Activated CD8-positive, alpha-beta memory T cell treated with anti-CD3 and anti-CD28 coated beads, Interleukin-2, amount 50 U/mL, for 24 hours (primary cell): Measurements from ENCODE around the gene BCL11B.
"Not testable (repeated sequence)": the region's sequence is repeated elsewhere in the genome, so short reads cannot be mapped to it uniquely, and the experiment has no call there.

Source experiments
- DNase-seq: peaks from one replicate; pipeline ENCODE4 v3.0.0-alpha.2; 2020; ENCODE audit errors: extremely low read depth

Gene BCL11B

GRCh38 chr14:99199846-99200653, 71.9 kb downstream of the BCL11B start:
- DNase-seq = no peak

DNA sequence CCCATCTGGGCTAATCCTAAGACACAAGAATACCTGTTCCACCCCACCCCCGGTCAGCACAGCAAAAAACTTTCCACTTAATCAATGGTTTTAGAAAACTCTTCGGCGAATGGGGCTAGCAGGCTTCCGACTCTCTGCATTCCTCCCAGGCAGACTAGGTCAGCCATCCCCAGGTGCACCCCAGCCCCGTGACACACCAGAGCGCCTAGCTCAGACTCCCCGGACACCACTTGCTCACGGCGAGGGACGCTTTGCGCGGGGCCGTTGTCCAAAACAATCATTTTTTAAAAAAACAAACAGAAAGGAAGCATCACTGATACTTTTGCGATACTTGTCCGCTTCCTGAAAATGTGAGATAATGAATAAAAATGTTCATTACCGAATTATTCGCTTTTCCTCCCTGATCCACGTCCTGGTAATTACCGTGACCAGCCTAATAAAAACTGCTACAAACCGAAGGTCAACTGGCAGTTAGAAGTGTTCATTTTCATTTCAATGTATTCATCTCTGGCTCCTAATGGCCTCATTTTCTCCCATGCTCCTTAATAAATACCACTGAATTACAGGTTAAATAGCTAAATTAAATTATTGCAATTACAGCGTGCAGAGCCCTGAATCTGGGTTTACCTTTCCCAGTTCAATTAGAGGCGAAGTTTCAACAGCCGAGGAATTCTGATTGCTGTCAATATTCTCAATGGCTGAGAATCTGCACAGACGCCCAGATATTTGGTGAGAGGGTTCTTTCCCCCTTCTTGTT, 73.1 kb downstream of the BCL11B start:
- no peak for DNase-seq

- no peak for DNase-seq
Observed at GRCh38 chr14:99196310-99196650, 75.7 kb downstream of the BCL11B start.

GRCh38 chr14:99195602-99196309, 76.2 kb downstream of the BCL11B start:
- no peak for DNase-seq

DNA sequence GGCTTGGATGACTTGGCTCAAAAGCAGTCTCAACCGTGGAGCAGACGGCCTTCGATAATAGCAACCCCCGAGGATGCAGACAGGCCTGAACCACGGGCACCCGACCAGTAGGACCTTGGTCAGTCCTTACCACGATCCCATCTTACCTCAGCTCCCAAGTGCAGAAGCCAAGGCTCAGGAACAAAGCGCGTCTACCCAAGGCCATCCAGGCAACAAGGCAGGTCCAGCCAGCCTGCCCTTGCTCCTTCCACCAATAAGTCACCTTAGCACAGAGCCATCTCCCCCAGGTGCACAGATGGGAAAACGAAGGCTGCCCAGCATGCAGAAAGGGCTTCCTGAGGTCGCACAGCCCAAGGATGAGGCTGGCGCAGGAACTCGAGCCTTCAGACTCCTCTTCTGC, 77.3 kb downstream of the BCL11B start:
- no peak for DNase-seq

GRCh38 chr14:99194136-99194535, 77.9 kb downstream of the BCL11B start:
- DNase-seq = no peak

GRCh38 chr14:99192830-99193229, 79.2 kb downstream of the BCL11B start:
- no peak for DNase-seq

GRCh38 chr14:99192028-99192621, 79.9 kb downstream of the BCL11B start:
- DNase-seq = no peak

- no peak for DNase-seq
Observed at GRCh38 chr14:99191395-99192027, 80.5 kb downstream of the BCL11B start.

DNA sequence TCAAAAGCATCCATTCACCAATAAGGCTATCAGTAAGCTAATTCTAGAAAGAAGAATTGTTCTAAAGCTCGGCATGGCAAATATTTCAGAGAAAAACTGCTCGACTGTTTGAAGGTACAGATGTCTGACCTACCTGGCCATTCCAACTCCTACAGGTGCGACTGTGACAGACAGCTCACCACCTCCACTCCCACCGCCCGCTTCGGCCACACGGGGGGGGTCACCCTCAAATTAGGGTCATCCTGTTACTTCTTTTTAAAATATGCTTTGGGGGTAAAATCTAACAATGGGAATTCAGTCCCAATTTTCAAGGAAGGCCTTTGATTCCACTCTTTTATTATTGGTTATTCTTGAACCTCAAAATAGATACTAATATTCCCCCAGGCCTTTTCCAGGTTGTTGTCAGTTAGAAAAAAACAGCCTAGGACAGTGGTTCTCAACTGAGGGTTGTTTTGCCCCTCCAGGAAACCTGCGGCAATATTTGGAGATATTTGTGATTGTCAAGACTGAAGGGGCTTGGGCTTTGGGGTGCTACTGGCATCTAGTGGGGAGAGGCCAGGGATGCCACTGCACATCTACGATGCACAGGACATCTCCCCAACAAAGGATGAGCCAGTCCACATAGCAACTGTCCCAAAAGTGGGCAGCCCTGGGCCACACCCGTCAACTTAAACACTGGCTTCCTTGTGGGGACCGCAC, 81.2 kb downstream of the BCL11B start:
- DNase-seq = no peak

- no peak for DNase-seq
Observed at GRCh38 chr14:99189201-99189801, 82.7 kb downstream of the BCL11B start.

GRCh38 chr14:99188731-99189191, 83.2 kb downstream of the BCL11B start:
- DNase-seq = no peak

DNA sequence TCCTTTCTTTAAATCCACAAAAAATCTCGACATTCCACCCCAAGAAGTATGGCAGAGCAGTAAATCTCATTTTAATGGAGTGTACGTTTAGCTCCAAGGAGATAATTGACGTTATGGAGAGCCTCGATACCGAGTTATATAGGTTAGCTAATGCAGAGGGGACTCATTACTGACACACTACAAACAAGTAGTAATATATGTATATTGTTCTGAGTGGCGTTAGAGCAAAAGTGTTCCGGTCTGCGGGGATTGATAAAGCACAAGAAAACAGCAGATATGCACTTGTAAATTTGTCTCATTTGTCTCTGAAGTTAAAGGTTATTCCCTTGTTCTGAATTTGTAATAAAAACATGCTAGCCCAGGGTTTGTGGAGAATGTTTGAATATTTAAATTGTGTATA, 84.1 kb downstream of the BCL11B start:
- DNase-seq = no peak

DNA sequence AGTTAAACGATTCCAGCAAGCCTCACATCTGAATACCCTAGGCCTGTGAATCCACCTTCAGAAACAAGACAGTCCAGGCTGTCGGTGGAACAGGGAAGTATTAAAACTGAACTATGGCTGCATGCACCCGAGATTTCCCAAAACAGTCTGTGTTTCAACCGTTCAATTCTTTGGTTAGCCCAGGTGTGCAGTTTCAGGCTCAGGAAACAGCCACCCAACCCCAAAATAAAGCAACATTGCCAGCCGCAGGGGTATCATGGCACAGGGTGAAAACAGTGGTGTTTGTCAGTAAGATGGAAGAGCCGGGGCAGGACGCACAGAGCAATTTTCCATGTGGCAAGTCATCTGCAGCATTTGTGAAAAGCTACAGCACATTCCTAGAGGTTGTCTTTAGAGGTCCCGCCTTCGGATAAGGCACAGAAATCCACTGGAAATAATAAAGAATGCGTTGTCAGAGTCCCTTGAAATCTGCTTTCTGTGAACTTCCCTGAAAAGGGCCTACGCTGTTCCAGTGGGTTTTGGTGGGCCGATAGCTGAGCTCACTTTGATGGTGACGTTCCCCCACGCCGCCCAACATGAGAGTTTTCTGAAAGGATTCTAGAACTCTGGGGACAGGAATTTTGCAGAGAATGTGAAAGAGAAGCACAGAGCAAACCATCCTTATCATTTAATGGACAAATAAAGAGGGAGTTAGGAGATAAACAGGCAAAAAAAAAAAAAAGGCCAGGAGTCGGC, 84.9 kb downstream of the BCL11B start:
- DNase-seq = no peak

- DNase-seq = not testable (repeated sequence)
Observed at GRCh38 chr14:99186336-99186735, 85.7 kb downstream of the BCL11B start.

DNA sequence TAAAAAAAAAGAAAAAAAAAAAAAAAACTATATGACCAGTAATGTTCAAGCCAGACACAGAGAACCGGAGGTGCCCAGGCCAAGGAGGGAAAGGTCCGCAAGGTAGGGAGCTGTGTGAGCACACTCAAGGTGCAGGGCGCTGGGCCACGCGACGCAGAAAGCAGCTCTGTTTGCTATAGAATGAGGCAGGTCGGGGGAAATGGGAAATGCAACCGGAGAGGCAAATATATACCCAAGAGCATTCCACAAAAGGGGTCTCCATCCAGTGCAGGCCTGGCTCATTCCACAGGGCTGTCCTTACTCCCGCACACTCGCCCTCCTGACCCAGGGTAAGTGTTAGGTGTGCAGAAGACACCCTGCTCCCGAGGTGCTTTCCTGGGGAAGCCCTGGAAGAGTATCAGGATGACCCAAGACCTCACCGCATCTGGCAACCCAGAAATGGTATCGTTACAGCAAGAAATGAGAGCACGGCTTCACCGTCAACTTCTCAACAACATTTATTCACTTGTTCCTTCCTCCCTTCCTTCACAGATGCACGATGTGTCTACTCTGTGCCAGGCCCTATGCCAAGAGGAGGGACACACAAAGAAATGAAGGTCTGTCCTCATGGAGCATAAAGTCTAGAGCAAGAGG, 86.4 kb downstream of the BCL11B start:
- no peak for DNase-seq

GRCh38 chr14:99183716-99184115, 88.3 kb downstream of the BCL11B start:
- DNase-seq = no peak

GRCh38 chr14:99183311-99183710, 88.7 kb downstream of the BCL11B start:
- no peak for DNase-seq

DNA sequence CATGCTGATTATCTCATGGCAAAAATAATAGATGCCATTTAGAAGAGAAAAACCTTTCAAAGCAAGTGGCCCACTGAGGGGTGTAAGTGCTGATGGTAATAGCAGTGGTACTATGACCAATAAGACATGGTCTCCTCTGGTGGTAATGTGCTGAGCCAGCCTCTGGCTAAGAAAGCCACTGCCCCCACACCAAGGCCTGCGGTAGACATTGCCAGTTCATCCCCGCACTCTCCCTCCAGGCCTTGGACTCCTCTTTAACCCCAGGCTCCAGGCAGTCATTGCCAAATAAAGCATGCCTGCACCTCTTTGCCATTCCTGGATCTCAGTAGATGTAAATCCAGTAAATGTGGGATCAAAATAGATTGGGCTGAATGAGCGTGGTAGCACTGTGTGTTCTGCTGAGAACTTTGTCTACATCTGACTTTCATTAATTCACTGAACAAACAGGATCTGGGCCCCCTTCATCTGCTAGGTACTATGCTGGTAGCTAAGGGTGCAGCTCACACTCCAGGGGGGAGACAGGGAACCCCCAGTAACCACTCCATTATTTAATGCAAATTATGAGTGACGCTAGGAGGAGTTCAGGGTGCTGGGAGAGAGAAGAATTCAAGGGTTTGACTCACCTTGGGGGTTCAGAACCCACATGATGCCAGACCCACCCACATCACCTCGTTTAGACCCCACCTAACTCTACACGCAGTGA, 89.3 kb downstream of the BCL11B start:
- no peak for DNase-seq
